B cell (primary cell): ENCODE results near the gene USH2A. TPM values are rescaled to one million over a fixed set of nuclear protein-coding genes. Genes with fewer than 3 reads are reported as not detected.

Experiments
- ATAC-seq: fragments of 200-7000 bp; cut with Tn5 transposase; one replicate; pipeline ENCODE4 v1.10.0; 2021; ENCODE audit warnings: low read depth, mild to moderate bottlenecking, moderate number of reproducible peaks, moderate library complexity
- CTCF ChIA-PET: fragments of 350-600 bp; sonication (Branson Sonifier 250); formaldehyde crosslinking; loops from one replicate; lab custom pipeline; 2021; ENCODE audit warnings: antibody characterized with exemption, inconsistent platforms; lab: Charles Lee
- POLR2A ChIA-PET: fragments of 350-600 bp; sonication (Branson Sonifier 250); formaldehyde crosslinking; loops from one replicate; lab custom pipeline; 2021; ENCODE audit warnings: antibody characterized with exemption; lab: Charles Lee
- DNase-seq: peaks from one replicate; pipeline ENCODE4 v3.0.0; 2013
- H2AFZ ChIP-seq: 2 replicates; pipeline ENCODE4 v1.6.1; 2012; ENCODE audit warnings: mild to moderate bottlenecking, low read depth, low read length; ENCODE audit not compliant: insufficient read depth, poor library complexity, severe bottlenecking
- H3K27ac ChIP-seq, 2 donors: 1 replicate in 1 of 2; 2 replicates in 1 of 2; pipeline ENCODE4 v1.5.1; 2012 to 2013; ENCODE audit warnings: low read length in 2 of 2, mild to moderate bottlenecking in 2 of 2, moderate library complexity in 1 of 2
- H3K27me3 ChIP-seq, 4 experiments: fragments of 200-600 bp in 1 of 4; sonication (generic) in 1 of 4; replicated peaks in 1 of 4; 1 replicate in 2 of 4; 2 replicates in 2 of 4; pipeline versions ENCODE4 v1.6.1 to v1.7.0; 2013 to 2016; ENCODE audit warnings: low read length in 3 of 4, mild to moderate bottlenecking in 2 of 4, mixed read lengths in 1 of 4, moderate library complexity in 1 of 4; ENCODE audit not compliant: insufficient read depth in 4 of 4, control insufficient read depth in 3 of 4; ENCODE audit errors: control extremely low read depth in 1 of 4
- H3K36me3 ChIP-seq, 2 experiments: replicated peaks in 1 of 2; 1 replicate in 1 of 2; 2 replicates in 1 of 2; pipeline versions ENCODE4 v1.6.1 to v1.7.1; 2013; ENCODE audit warnings: low read length in 1 of 2; ENCODE audit not compliant: insufficient read depth in 2 of 2, control insufficient read depth in 1 of 2; ENCODE audit errors: control extremely low read depth in 1 of 2, extremely low read depth in 1 of 2
- H3K4me1 ChIP-seq, 2 donors: fragments of 200-600 bp in 1 of 2; sonication (generic) in 1 of 2; 1 replicate in 1 of 2; 2 replicates in 1 of 2; pipeline versions ENCODE4 v1.5.1 to v1.6.1; 2013 to 2017; ENCODE audit warnings: low read length in 2 of 2; ENCODE audit not compliant: control insufficient read depth in 2 of 2, insufficient read depth in 2 of 2
- H3K4me2 ChIP-seq: replicated peaks from 2 replicates; pipeline ENCODE3; 2012; ENCODE audit warnings: mild to moderate bottlenecking, low read depth, low read length; ENCODE audit not compliant: poor library complexity, severe bottlenecking
- H3K4me3 ChIP-seq, 5 experiments: fragments of 200-600 bp in 1 of 5; sonication (generic) in 1 of 5; 1 replicate in 3 of 5; 2 replicates in 2 of 5; pipeline versions ENCODE4 v1.5.1 to v1.7.0; 2011 to 2016; ENCODE audit warnings: low read length in 4 of 5, mild to moderate bottlenecking in 4 of 5, low read depth in 2 of 5, control low read depth in 1 of 5, moderate library complexity in 1 of 5; ENCODE audit not compliant: insufficient read depth in 1 of 5; ENCODE audit errors: control extremely low read depth in 1 of 5, extremely low read depth in 1 of 5
- H3K79me2 ChIP-seq: fragments of 200-600 bp; sonication (generic); one replicate; pipeline ENCODE4 v1.6.0; 2016; ENCODE audit warnings: low read length; ENCODE audit not compliant: control insufficient read depth, insufficient read depth
- H3K9ac ChIP-seq: fragments of 200-600 bp; sonication (generic); 2 replicates; pipeline ENCODE4 v1.6.1; 2017; ENCODE audit warnings: mild to moderate bottlenecking, low read length, moderate library complexity
- H3K9me3 ChIP-seq, 3 donors: one replicate each; pipeline versions ENCODE4 v1.6.1 to v1.7.1; 2013; ENCODE audit warnings: low read length in 2 of 3; ENCODE audit not compliant: control insufficient read depth in 2 of 3, insufficient read depth in 1 of 3; ENCODE audit errors: control extremely low read depth in 1 of 3
- H4K20me1 ChIP-seq: 2 replicates; pipeline ENCODE4 v1.6.0; 2012; ENCODE audit warnings: mild to moderate bottlenecking, low read length; ENCODE audit not compliant: insufficient read depth, control insufficient read depth, poor library complexity, severe bottlenecking
- H3K27ac Mint-ChIP-seq: one replicate; pipeline ENCODE4 v1.8.0; 2021; ENCODE audit warnings: mixed read lengths
- H3K27me3 Mint-ChIP-seq: one replicate; pipeline ENCODE4 v1.8.0; 2021; ENCODE audit warnings: mixed read lengths
- H3K4me1 Mint-ChIP-seq: one replicate; pipeline ENCODE4 v1.8.0; 2021; ENCODE audit warnings: mixed read lengths
- H3K4me3 Mint-ChIP-seq: one replicate; pipeline ENCODE4 v1.8.0; 2021; ENCODE audit warnings: mixed read lengths
- H3K9me3 Mint-ChIP-seq: one replicate; pipeline ENCODE4 v1.8.0; 2022; ENCODE audit warnings: mixed read lengths; ENCODE audit not compliant: insufficient read depth
- EZH2 ChIP-seq: IDR thresholded peaks from 2 replicates; pipeline ENCODE4 v1.6.1; 2012; ENCODE audit warnings: borderline replicate concordance, low read depth, mild to moderate bottlenecking, moderate library complexity, low read length; ENCODE audit not compliant: insufficient read depth, poor library complexity, severe bottlenecking
- WGBS: methylation state at CpG from one replicate; pipeline ENCODE4 v1.1.5; 2013; ENCODE audit warnings: missing lambda C conversion rate; ENCODE audit not compliant: insufficient coverage; 5-methylcytosine and 5-hydroxymethylcytosine counted together
- intact Hi-C: fragments of 100-400 bp; cut with micrococcal nuclease; formaldehyde crosslinking; loops from one replicate; pipeline ENCODE4 v1.10.0; 2022
- polyA plus RNA-seq: library from polyadenylated mRNA; depleted of rRNA; stranded (reverse); fragments of >200 nt; gene quantifications from 2 replicates; pipeline ENCODE4 v1.2.3, GENCODE V29; 2012
- total RNA-seq, 2 donors: library from RNA; stranded (reverse); fragments of 120-200 nt in 1 of 2; gene quantifications; 1 replicate in 1 of 2; 2 replicates in 1 of 2; pipeline versions ENCODE4 v1.2.3 to v1.2.4, GENCODE V29; 2013 to 2022
- TF ChIP-seq, protein P1 (sequence below): fragments of 200-600 bp; IDR thresholded peaks from one replicate; pipeline ENCODE4 v1.8.0; 2022; ENCODE audit warnings: antibody characterized with exemption, mild to moderate bottlenecking

The USH2A gene
- total and polyA plus RNA-seq, 2 donors (not counting 1 experiment from before 2014, with no cell fraction given): 0.01 TPM; not detected in 1

DNA sequence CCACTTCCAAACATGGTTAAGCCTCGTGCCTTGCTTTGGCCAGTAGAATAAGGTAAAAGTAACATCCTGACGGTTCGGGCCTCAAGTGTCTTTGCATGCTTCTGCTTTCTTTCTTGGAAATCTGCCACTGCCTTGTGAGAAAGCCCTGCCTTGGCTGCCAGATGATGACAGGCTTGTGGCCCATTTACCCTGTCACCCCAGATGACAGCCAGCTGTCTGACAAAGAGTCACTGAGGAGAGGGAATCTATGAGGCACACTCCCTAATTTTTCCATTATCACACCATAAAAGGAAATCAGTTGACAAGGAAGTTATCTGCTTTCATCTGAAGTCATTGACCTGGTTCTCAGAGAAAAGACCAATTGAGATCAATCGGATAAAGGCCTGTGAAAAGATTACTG is 199.8 kb downstream of the USH2A start:
- Mint-ChIP-seq H3K4me1 (peaks cover 3% of the 10 kb centered on the region), H3K27me3 (no peaks in the 10 kb centered on the region), H3K9me3 (peaks cover 3% of the 10 kb centered on the region), H3K27ac (no peak overlapping the region), H3K4me3 (no peak overlapping the region)
- peaks cover 0 to 1% (median 0%) of the 10 kb centered on the region in 3 donors for H3K9me3 ChIP-seq
- intact Hi-C loops: no loop called here
- no peak overlapping the region for H3K27ac ChIP-seq
- H3K4me3 ChIP-seq: no peak overlapping the region
- H3K36me3 ChIP-seq: no peaks in the 10 kb centered on the region
- WGBS: 61% methylated on average over 3 of the region's 4 CpGs
- ATAC-seq (no peak), DNase-seq (no peak)
- H3K4me1 ChIP-seq: peaks cover 3 to 5% of the 10 kb centered on the region in 2 donors
- no peak overlapping the region for H3K4me2 ChIP-seq
- TF ChIP-seq, protein P1, sequence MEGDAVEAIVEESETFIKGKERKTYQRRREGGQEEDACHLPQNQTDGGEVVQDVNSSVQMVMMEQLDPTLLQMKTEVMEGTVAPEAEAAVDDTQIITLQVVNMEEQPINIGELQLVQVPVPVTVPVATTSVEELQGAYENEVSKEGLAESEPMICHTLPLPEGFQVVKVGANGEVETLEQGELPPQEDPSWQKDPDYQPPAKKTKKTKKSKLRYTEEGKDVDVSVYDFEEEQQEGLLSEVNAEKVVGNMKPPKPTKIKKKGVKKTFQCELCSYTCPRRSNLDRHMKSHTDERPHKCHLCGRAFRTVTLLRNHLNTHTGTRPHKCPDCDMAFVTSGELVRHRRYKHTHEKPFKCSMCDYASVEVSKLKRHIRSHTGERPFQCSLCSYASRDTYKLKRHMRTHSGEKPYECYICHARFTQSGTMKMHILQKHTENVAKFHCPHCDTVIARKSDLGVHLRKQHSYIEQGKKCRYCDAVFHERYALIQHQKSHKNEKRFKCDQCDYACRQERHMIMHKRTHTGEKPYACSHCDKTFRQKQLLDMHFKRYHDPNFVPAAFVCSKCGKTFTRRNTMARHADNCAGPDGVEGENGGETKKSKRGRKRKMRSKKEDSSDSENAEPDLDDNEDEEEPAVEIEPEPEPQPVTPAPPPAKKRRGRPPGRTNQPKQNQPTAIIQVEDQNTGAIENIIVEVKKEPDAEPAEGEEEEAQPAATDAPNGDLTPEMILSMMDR: no peak
- TF ChIP-seq EZH2: no peak
- no peaks in the 10 kb centered on the region for H3K27me3 ChIP-seq
- no peak overlapping the region for H2AFZ ChIP-seq
- H3K79me2 ChIP-seq: no peaks in the 10 kb centered on the region
- ChIA-PET CTCF (interaction anchor here (0.6 to 0.7 kb wide), 2 partner anchors 35 to 1447 kb away, joined by 3 read pairs; no protein-coding TSS in a partner anchor), POLR2A (no interaction called here)
- H4K20me1 ChIP-seq: no peaks in the 10 kb centered on the region
- H3K9ac ChIP-seq: no peak overlapping the region

DNA sequence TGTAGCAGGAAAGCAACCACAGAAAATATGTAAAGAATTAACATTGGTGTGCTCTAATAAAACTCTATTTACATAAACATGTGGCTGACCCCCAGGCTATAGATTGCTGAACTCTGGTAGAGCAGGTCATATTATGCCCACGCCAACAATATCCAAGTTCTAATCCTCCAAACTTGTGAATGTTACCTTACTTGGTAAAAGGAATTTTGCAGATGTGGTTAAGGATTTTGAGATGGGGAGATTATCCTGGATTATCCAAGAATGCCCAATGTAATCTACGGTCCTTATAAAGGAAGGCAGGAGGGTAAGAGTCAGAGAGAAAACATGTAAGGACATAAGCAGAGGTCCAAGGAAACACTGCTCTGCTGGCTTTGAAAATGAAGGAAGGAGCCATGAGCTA is 201.0 kb downstream of the USH2A start:
- Histone ChIP-seq H3K79me2 (no peaks in the 10 kb centered on the region), H3K4me2 (no peak overlapping the region), H3K27me3 (no peaks in the 10 kb centered on the region), H3K9ac (no peak overlapping the region), H3K4me1 (peaks cover 3 to 5% of the 10 kb centered on the region in 2 donors), H3K4me3 (no peak overlapping the region), H3K27ac (no peak overlapping the region), H4K20me1 (no peaks in the 10 kb centered on the region), H2AFZ (no peak overlapping the region), H3K36me3 (no peaks in the 10 kb centered on the region), H3K9me3 (no peaks in the 10 kb centered on the region)
- POLR2A ChIA-PET: no interaction called here
- Mint-ChIP-seq H3K4me1 (peaks cover 3% of the 10 kb centered on the region), H3K4me3 (no peak overlapping the region), H3K27ac (no peak overlapping the region), H3K27me3 (no peaks in the 10 kb centered on the region), H3K9me3 (peaks cover 3% of the 10 kb centered on the region)
- ATAC-seq: no peak
- CTCF ChIA-PET: interaction anchor here (1.0 to 1.1 kb wide), 2 partner anchors 12 to 163 kb away, joined by 3 to 4 read pairs; no protein-coding TSS in a partner anchor
- no peak for DNase-seq
- WGBS: 100% methylated on average over 1 of the region's 2 CpGs
- intact Hi-C loops: no loop called here
- TF ChIP-seq EZH2: no peak
- TF ChIP-seq, protein P1: no peak
